BE2C (cell line): Measurements from ENCODE around the gene PAAF1.

Experiments
- DNase-seq: peaks from one replicate; pipeline ENCODE4 v3.0.0-alpha.2; 2020
- H3K27me3 ChIP-seq: fragments of 250-450 bp; sonication (Bioruptor Pico); 2 replicates; pipeline ENCODE4 v1.5.1; 2020; ENCODE audit warnings: mild to moderate bottlenecking
- H3K36me3 ChIP-seq: fragments of 250-450 bp; sonication (Bioruptor Pico); 2 replicates; pipeline ENCODE4 v1.5.1; 2020; ENCODE audit warnings: mild to moderate bottlenecking
- H3K4me1 ChIP-seq: fragments of 250-450 bp; sonication (Bioruptor Pico); 2 replicates; pipeline ENCODE4 v1.5.1; 2020
- H3K4me3 ChIP-seq: 2 replicates; pipeline ENCODE4 v1.5.1; 2011; ENCODE audit warnings: low read depth, low read length
- H3K9me3 ChIP-seq: fragments of 250-450 bp; sonication (Bioruptor Pico); 2 replicates; pipeline ENCODE4 v1.5.1; 2020
- TF ChIP-seq, protein P1 (sequence below): IDR thresholded peaks from 2 replicates; pipeline ENCODE4 v1.5.1; 2012; ENCODE audit warnings: mild to moderate bottlenecking, low read depth, low read length

PAAF1 gene

DNA sequence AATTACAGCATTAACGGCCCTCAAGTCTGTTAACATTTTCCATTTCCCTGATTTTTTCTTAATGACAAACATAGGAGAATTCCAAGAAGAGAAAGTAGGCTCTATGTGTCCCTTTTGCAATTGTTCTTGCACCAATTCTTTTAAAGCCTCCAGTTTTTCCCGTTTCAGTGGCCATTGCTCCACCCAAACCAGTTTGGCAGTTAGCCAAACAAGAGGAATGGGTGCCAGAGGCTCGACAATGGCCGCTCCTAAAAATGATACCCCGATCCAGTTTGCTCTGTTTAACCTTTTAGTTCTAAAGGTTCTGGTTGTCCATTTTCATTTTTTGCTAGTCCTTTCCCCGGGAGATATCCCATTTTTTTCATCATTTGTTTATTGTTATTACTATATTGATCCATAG, 67.3 kb downstream of the PAAF1 start:
- H3K4me3 ChIP-seq, result no peak overlapping the region
- H3K36me3 ChIP-seq, result no peaks in the 10 kb centered on the region
- H3K9me3 ChIP-seq, result no peaks in the 10 kb centered on the region; the same call in none of the 2 replicates
- no peaks in the 10 kb centered on the region for H3K27me3 ChIP-seq
- no peak for DNase-seq
- H3K4me1 ChIP-seq, result peaks cover 3% of the 10 kb centered on the region; the same call in 1 of the 2 replicates
- TF ChIP-seq, protein P1, sequence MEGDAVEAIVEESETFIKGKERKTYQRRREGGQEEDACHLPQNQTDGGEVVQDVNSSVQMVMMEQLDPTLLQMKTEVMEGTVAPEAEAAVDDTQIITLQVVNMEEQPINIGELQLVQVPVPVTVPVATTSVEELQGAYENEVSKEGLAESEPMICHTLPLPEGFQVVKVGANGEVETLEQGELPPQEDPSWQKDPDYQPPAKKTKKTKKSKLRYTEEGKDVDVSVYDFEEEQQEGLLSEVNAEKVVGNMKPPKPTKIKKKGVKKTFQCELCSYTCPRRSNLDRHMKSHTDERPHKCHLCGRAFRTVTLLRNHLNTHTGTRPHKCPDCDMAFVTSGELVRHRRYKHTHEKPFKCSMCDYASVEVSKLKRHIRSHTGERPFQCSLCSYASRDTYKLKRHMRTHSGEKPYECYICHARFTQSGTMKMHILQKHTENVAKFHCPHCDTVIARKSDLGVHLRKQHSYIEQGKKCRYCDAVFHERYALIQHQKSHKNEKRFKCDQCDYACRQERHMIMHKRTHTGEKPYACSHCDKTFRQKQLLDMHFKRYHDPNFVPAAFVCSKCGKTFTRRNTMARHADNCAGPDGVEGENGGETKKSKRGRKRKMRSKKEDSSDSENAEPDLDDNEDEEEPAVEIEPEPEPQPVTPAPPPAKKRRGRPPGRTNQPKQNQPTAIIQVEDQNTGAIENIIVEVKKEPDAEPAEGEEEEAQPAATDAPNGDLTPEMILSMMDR, result no peak

- Histone ChIP-seq H3K36me3 (no peaks in the 10 kb centered on the region), H3K9me3 (no peaks in the 10 kb centered on the region; the same call in 1 of the 2 replicates), H3K4me1 (peaks cover 3% of the 10 kb centered on the region; the same call in 1 of the 2 replicates), H3K4me3 (no peak overlapping the region), H3K27me3 (no peaks in the 10 kb centered on the region)
- DNase-seq, result no peak
- TF ChIP-seq, protein P1, result no peak
These were observed 68.1 kb downstream of the PAAF1 start for GRCh38 chr11:73944901-73945300.

DNA sequence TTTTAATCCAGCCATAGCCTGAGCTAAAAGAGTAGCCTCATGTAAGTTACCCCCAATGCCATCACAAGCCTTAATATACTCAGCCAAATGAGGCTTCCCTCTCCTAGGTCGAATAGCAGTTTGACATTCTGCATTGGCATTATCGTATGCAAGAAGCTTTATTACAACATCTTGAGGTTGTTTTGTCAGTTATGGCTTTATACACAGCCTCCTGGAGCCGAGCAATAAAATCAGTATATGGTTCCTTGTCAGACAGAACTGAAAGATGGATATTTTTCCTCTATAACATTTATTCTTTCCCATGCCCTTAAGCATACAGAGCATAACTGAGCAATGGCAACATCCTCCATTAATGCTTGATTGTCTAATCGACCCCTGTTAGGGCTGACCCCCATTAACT, 68.6 kb downstream of the PAAF1 start:
- no peaks in the 10 kb centered on the region for H3K36me3 ChIP-seq
- H3K9me3 ChIP-seq, result no peaks in the 10 kb centered on the region; the same call in 1 of the 2 replicates
- TF ChIP-seq, protein P1, result no peak
- H3K4me3 ChIP-seq, result no peak overlapping the region
- peaks cover 3% of the 10 kb centered on the region; the same call in 1 of the 2 replicates for H3K4me1 ChIP-seq
- no peak for DNase-seq
- no peaks in the 10 kb centered on the region for H3K27me3 ChIP-seq

GRCh38 chr11:73946798-73947458, 70.1 kb downstream of the PAAF1 start:
- Histone ChIP-seq H3K4me1 (peaks cover 1% of the 10 kb centered on the region; the same call in 1 of the 2 replicates), H3K9me3 (no peaks in the 10 kb centered on the region), H3K4me3 (no peak overlapping the region), H3K36me3 (no peaks in the 10 kb centered on the region), H3K27me3 (no peaks in the 10 kb centered on the region)
- DNase-seq, result no peak
- TF ChIP-seq, protein P1, result no peak

DNA sequence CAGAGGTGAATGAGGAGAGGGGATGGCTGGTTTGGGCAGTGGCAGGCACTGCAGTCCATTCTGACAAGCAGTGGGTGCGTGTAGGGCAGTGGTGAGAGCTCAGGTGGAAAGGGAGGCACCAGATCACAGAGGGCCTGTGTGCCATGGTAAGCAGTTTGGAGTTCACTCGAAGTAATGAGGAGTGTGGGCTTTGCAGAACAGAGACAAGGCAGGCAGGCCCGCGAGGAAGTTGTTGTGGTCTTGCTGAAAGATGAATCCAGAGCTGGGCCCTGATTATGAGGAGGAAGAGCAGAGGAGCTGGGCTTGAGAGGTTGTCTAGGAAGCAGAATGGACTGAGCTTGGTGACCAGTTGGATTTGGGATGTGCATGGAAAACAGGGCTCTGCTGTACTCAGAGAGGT, 72.4 kb downstream of the PAAF1 start:
- H3K27me3 ChIP-seq, result no peaks in the 10 kb centered on the region
- H3K9me3 ChIP-seq, result no peaks in the 10 kb centered on the region
- no peak for DNase-seq
- H3K36me3 ChIP-seq, result no peaks in the 10 kb centered on the region
- TF ChIP-seq, protein P1, result no peak
- H3K4me3 ChIP-seq, result no peak overlapping the region
- no peaks in the 10 kb centered on the region for H3K4me1 ChIP-seq

- no peak for DNase-seq
- TF ChIP-seq, protein P1, result no peak
- Histone ChIP-seq H3K27me3 (no peaks in the 10 kb centered on the region), H3K9me3 (no peaks in the 10 kb centered on the region), H3K4me3 (no peak overlapping the region), H3K4me1 (no peaks in the 10 kb centered on the region), H3K36me3 (no peaks in the 10 kb centered on the region)
These were observed 73.1 kb downstream of the PAAF1 start for GRCh38 chr11:73949912-73950311.
